ENCODE measurements around the gene RGS19. TPM values are rescaled to one million over a fixed set of nuclear protein-coding genes. Genes with fewer than 3 reads are reported as not detected.
A peak's percentile ranks its signal among the peaks of the same experiment; 100 is the strongest.

RGS19 gene
- total RNA-seq, 3 donors from 2014 or later: 4.7 to 6.9 (median 6.5) TPM

- Histone ChIP-seq H3K9me3 (no peaks in the 10 kb centered on the region), H3K36me3 (ENCODE audit: low read depth) (no peaks in the 10 kb centered on the region), H3K4me3 (no peak within 1 kb of the TSS), H3K4me1 (ENCODE audit: low read depth) (peaks cover 15% of the 10 kb centered on the region)
- intact Hi-C loops (cut with DNase I, micrococcal nuclease): no loop called here
- TF ChIP-seq, protein P1, sequence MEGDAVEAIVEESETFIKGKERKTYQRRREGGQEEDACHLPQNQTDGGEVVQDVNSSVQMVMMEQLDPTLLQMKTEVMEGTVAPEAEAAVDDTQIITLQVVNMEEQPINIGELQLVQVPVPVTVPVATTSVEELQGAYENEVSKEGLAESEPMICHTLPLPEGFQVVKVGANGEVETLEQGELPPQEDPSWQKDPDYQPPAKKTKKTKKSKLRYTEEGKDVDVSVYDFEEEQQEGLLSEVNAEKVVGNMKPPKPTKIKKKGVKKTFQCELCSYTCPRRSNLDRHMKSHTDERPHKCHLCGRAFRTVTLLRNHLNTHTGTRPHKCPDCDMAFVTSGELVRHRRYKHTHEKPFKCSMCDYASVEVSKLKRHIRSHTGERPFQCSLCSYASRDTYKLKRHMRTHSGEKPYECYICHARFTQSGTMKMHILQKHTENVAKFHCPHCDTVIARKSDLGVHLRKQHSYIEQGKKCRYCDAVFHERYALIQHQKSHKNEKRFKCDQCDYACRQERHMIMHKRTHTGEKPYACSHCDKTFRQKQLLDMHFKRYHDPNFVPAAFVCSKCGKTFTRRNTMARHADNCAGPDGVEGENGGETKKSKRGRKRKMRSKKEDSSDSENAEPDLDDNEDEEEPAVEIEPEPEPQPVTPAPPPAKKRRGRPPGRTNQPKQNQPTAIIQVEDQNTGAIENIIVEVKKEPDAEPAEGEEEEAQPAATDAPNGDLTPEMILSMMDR (IDR thresholded peaks at IDR 0.05): no peak
- ATAC-seq (no peak), DNase-seq (peak in 2 of 3 donors; percentile 23 to 44)
Observed at GRCh38 chr20:64035933-64036345, 43.4 kb downstream of the RGS19 start, which contains the start of gene C20orf204. Gene C20orf204, plus strand, starts transcription at chr20:64036182. Its CDS starts 142 bp downstream, at chr20:64036324.

DNA sequence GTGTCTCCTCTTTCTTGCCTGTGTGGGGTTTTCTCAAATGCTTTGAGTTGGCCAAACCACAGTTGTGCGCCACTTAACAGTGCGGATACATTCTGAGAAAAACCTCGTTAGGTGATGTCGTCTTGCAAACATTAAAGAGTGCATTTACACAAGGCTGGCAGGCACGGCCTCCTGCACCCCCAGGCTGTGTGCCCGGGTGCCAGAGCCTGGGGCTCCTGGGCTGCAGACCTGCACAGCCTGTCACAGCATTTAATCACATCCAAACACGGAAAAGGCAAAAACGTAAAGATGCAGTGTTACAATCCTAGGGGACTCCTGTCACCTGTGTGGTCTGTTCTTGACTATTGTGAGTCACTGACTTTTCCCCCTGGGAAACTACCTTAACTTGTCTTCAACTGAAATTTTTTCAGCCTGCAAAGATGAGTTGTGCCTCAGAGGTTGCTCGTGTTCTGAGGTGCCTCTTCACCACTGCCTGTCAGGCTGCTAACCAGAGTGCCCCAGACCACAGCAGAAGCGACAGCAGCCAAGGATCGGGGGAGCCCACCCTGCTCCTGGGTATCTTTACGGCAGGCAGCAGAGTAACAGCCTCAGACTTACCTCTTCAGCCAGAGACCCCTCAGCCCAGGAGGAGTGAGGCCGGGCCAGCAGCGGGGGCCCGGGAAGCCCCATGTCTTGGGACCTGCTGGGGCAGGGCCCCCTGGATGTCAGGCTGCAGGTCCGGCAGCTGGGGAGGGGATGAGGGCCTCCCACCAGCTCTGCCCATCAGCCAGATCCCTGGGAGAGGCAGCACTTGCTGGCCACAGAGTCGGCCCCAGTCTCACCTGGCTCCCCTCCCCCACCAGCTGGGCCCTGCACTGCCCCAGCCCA is 44.0 kb downstream of the RGS19 start:
- H3K4me3 ChIP-seq: no peak overlapping the region
- H3K9me3 ChIP-seq: no peaks in the 10 kb centered on the region
- H3K36me3 ChIP-seq (ENCODE audit: low read depth): peaks cover 3% of the 10 kb centered on the region
- H3K4me1 ChIP-seq (ENCODE audit: low read depth): peaks cover 19% of the 10 kb centered on the region
- peak in 1 of 3 donors; percentile 46 for DNase-seq
- no peak for ATAC-seq
- intact Hi-C loops (cut with DNase I, micrococcal nuclease): no loop called here
- TF ChIP-seq, protein P1 (IDR thresholded peaks at IDR 0.05): no peak

GRCh38 chr20:64033981-64034493 is 45.3 kb downstream of the RGS19 start:
- Histone ChIP-seq H3K4me3 (no peak overlapping the region), H3K4me1 (ENCODE audit: low read depth) (peaks cover 15% of the 10 kb centered on the region), H3K9me3 (no peaks in the 10 kb centered on the region), H3K36me3 (ENCODE audit: low read depth) (peaks cover 6% of the 10 kb centered on the region)
- TF ChIP-seq, protein P1 (IDR thresholded peaks at IDR 0.05): no peak
- ATAC-seq (no peak), DNase-seq (peak in 1 of 3 donors; percentile 20)
- intact Hi-C loops (cut with DNase I, micrococcal nuclease): no loop called here

DNA sequence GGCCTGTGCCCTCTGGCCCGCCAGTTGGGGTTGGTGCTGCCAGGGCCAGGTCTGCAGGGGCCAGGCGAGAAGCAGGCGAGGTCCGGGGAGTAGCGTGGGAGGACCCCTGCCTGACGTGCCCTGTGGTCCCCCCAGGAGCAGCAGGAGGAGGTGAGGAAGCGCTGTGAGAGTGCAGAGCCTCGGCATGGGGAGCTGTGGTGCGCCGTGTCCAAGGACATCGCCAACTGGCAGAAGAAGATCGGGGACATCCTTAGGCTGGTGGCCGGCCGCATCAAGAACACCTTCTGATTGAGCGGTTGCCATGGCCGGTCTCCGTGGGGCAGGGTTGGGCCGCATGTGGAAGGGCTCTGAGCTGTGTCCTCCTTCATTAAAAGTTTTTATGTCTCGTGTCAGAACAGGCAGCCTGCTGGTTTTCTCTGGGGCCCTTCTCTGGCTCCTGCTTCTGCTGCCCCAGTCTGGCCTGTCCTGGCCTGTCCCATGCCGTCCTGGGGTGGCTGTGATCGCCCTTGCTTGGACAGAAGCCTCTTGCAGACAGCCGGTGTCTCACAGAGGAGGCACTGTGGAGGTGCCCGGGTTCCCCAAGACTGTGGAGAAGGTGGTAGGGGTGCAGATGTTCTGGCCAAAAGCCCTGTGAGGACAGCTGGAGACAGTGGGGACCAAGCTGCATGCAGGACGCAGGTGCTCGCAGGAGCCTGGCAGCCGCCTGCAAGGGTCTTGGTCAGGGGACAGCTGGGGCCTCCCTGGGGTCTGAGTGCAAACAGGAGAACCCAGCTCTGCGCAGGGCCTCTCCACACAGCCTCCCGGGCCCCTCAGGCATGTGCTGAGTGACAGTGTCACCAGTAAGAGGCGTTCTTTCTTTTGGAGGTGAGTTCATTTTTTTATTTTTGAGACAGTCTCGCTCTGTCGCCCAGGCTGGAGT is 46.4 kb downstream of the RGS19 start:
- intact Hi-C loops (cut with DNase I, micrococcal nuclease): no loop called here
- no peaks in the 10 kb centered on the region for H3K9me3 ChIP-seq
- peaks cover 10% of the 10 kb centered on the region for H3K4me1 ChIP-seq (ENCODE audit: low read depth)
- ATAC-seq (no peak), DNase-seq (peak in 1 of 3 donors; percentile 22)
- H3K4me3 ChIP-seq: no peak overlapping the region
- TF ChIP-seq, protein P1 (IDR thresholded peaks at IDR 0.05): no peak
- H3K36me3 ChIP-seq (ENCODE audit: low read depth): peaks cover 6% of the 10 kb centered on the region

GRCh38 chr20:64031822-64032314 is 47.5 kb downstream of the RGS19 start:
- H3K4me3 ChIP-seq: no peak overlapping the region
- TF ChIP-seq, protein P1 (IDR thresholded peaks at IDR 0.05): no peak
- H3K9me3 ChIP-seq: no peaks in the 10 kb centered on the region
- DNase-seq (peak in 1 of 3 donors; percentile 28), ATAC-seq (no peak)
- peaks cover 10% of the 10 kb centered on the region for H3K36me3 ChIP-seq (ENCODE audit: low read depth)
- H3K4me1 ChIP-seq (ENCODE audit: low read depth): peaks cover 7% of the 10 kb centered on the region
- intact Hi-C loops (cut with DNase I, micrococcal nuclease): no loop called here
